Measurements from ENCODE around the gene RAB1A. TPM values are rescaled to one million over a fixed set of nuclear protein-coding genes. Genes with fewer than 3 reads are reported as not detected.
A peak's percentile ranks its signal among the peaks of the same experiment; 100 is the strongest.

Gene RAB1A
- total and polyA plus RNA-seq, 12 donors = 53.8 to 235 (median 136) TPM

DNA sequence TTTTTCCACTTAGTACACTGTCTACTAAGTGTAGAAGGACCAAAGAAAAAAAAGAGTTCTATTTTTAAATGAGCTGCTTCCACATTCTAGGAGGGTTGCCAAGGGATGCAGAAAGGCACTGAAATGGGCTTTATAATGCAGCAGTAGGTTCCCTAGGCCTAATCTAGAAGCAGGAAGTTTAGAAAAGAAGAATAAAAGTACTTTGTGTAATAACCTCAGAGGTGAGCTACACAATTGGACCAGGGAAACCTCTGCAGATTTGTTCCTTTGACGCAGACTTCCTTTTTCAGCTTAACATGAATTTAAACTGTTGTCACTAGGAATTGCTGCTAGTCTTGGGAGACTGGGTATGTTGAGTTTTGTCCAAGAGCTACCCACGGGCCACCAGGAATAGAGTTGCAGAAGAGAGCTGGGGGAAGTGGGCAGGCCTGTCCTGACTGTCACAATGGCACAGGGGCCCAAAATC lies 34.6 kb upstream of the RAB1A start:
- 40 to 82% (median 54%) methylated on average over 2 of the region's 2 CpGs for WGBS, 4 donors
- DNase-seq = peak in 3 of 7 donors; percentile 21 to 54 (median 25)
- Histone ChIP-seq H3K4me3 (no peak overlapping the region), H3K9me3 (replicated peaks in 1 of 3) (no peaks in the 10 kb centered on the region), H3K4me1 (replicated peaks in 1 of 2) (peaks cover 0 to 6% of the 10 kb centered on the region in 2 donors), H3K27me3 (no peaks in the 10 kb centered on the region), H3K27ac (peak overlapping the region in 3 of 5 donors; percentile 0 to 71 (median 27)), H3K36me3 (replicated peaks in 1 of 2) (no peaks in the 10 kb centered on the region)
- intact Hi-C loops (cut with DNase I) = loop anchor here in 1 of 2 donors (10.0 kb wide), 1 partner anchor 100 kb away; no protein-coding TSS in a partner anchor
- TF ChIP-seq POLR2A (IDR thresholded peaks at IDR 0.05) = no peak
- no peak for TF ChIP-seq CTCF (IDR thresholded peaks at IDR 0.05)

GRCh38 chr2:65161551-65162100 lies 31.7 kb upstream of the RAB1A start:
- H3K36me3 ChIP-seq (replicated peaks in 1 of 2) = no peaks in the 10 kb centered on the region
- 89 to 92% (median 90%) methylated on average over 9 of the region's 9 CpGs for WGBS, 4 donors
- intact Hi-C loops (cut with DNase I) = loop anchor here in 1 of 2 donors (10.0 kb wide), 1 partner anchor 97 kb away; no protein-coding TSS in a partner anchor
- no peak overlapping the region for H3K27ac ChIP-seq
- H3K4me3 ChIP-seq = no peak overlapping the region
- H3K4me1 ChIP-seq (replicated peaks in 1 of 2) = peaks cover 0 to 6% of the 10 kb centered on the region in 2 donors
- no peak for TF ChIP-seq CTCF (IDR thresholded peaks at IDR 0.05)
- TF ChIP-seq POLR2A (IDR thresholded peaks at IDR 0.05) = no peak
- no peaks in the 10 kb centered on the region for H3K9me3 ChIP-seq (replicated peaks in 1 of 3)
- peak in 1 of 7 donors; percentile 15 for DNase-seq
- no peaks in the 10 kb centered on the region for H3K27me3 ChIP-seq

DNA sequence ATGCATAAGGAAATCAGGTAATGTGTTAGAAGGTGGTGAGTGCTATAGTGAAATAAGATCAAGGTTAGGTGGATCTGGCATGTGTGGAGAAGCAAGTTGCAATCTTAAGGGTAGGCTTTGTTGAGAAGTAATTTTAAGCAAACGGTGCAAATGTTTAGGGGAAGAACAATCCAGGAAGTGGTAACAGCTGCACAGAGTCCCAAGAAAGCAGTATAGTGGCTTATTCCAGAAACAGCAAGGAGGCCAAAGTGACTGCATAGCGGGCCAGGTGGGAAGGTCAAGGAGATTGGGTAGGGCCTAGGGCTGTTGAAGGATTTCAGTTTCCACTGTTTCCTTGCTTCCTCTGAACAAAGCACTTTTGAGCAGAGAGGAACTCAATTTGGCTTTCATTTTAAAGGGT lies 30.0 kb upstream of the RAB1A start:
- peak overlapping the region in 1 of 5 donors; percentile 30 for H3K27ac ChIP-seq
- peak in 1 of 7 donors; percentile 18 for DNase-seq
- H3K9me3 ChIP-seq (replicated peaks in 1 of 3) = no peaks in the 10 kb centered on the region
- intact Hi-C loops (cut with DNase I) = loop anchor here in 1 of 2 donors (10.0 kb wide), 1 partner anchor 95 kb away; no protein-coding TSS in a partner anchor
- H3K27me3 ChIP-seq = no peaks in the 10 kb centered on the region
- H3K4me1 ChIP-seq (replicated peaks in 1 of 2) = peaks cover 0 to 6% of the 10 kb centered on the region in 2 donors
- H3K4me3 ChIP-seq = no peak overlapping the region
- no peaks in the 10 kb centered on the region for H3K36me3 ChIP-seq (replicated peaks in 1 of 2)
- 63 to 78% (median 69%) methylated on average over 2 of the region's 2 CpGs for WGBS, 4 donors
- TF ChIP-seq CTCF (IDR thresholded peaks at IDR 0.05) = no peak
- no peak for TF ChIP-seq POLR2A (IDR thresholded peaks at IDR 0.05)

GRCh38 chr2:65159261-65159660 lies 29.4 kb upstream of the RAB1A start:
- Histone ChIP-seq H3K9me3 (replicated peaks in 1 of 3) (no peaks in the 10 kb centered on the region), H3K36me3 (replicated peaks in 1 of 2) (no peaks in the 10 kb centered on the region), H3K27me3 (no peaks in the 10 kb centered on the region), H3K27ac (no peak overlapping the region), H3K4me3 (no peak overlapping the region), H3K4me1 (replicated peaks in 1 of 2) (peaks cover 0 to 6% of the 10 kb centered on the region in 2 donors)
- intact Hi-C loops (cut with DNase I) = no loop called here
- no peak for TF ChIP-seq CTCF (IDR thresholded peaks at IDR 0.05)
- TF ChIP-seq POLR2A (IDR thresholded peaks at IDR 0.05) = no peak
- DNase-seq = peak in 1 of 7 donors; percentile 17
- WGBS, 4 donors = 95 to 97% (median 96%) methylated on average over 6 of the region's 6 CpGs
